ENCODE results near the gene CD248.
A peak's percentile ranks its signal among the peaks of the same experiment; 100 is the strongest.

CD248 gene

GRCh38 chr11:66344550-66345315 is 27.9 kb upstream of the CD248 start, which contains the start of gene BRMS1:
Gene BRMS1, minus strand, starts transcription at chr11:66345104. Its CDS starts 2,870 bp downstream, at chr11:66342234.
- no peaks in the 10 kb centered on the region for H3K27me3 ChIP-seq (ENCODE audit: insufficient read depth, poor library complexity, severe bottlenecking)
- TF ChIP-seq GABPA (IDR thresholded peaks at IDR 0.05; ENCODE audit: low read depth) (no peak), POLR2AphosphoS5 (IDR thresholded peaks at IDR 0.05; ENCODE audit: low read depth) (peak; percentile 89)
- H3K27ac ChIP-seq (replicated peaks): peak within 1 kb of the TSS; percentile 81
- H3K4me3 ChIP-seq (replicated peaks; ENCODE audit: insufficient read depth, low read length): peak within 1 kb of the TSS; percentile 98
- peak; percentile 94 to 98 for DNase-seq (ENCODE audit: low read depth in 1 of 2, low spot score in 1 of 2)

- no peak for DNase-seq (ENCODE audit: low read depth in 1 of 2, low spot score in 1 of 2)
- Histone ChIP-seq H3K27me3 (ENCODE audit: insufficient read depth, poor library complexity, severe bottlenecking) (no peaks in the 10 kb centered on the region), H3K27ac (replicated peaks) (no peak overlapping the region), H3K4me3 (replicated peaks; ENCODE audit: insufficient read depth, low read length) (no peak overlapping the region)
- TF ChIP-seq GABPA (IDR thresholded peaks at IDR 0.05; ENCODE audit: low read depth): no peak
- no peak for TF ChIP-seq POLR2AphosphoS5 (IDR thresholded peaks at IDR 0.05; ENCODE audit: low read depth)
These were observed 26.3 kb upstream of the CD248 start for GRCh38 chr11:66343176-66343575.

GRCh38 chr11:66341502-66342126 is 24.8 kb upstream of the CD248 start:
- TF ChIP-seq REST (IDR thresholded peaks at IDR 0.05; ENCODE audit: insufficient replicate concordance, low read depth) (no peak), GABPA (IDR thresholded peaks at IDR 0.05; ENCODE audit: low read depth) (no peak), SPI1 (IDR thresholded peaks at IDR 0.05; ENCODE audit: borderline replicate concordance, low read depth) (no peak), POLR2AphosphoS5 (IDR thresholded peaks at IDR 0.05; ENCODE audit: low read depth) (no peak), CTCF (IDR thresholded peaks at IDR 0.05; ENCODE audit: insufficient read depth, low read length) (no peak)
- no peak overlapping the region for H3K4me3 ChIP-seq (replicated peaks; ENCODE audit: insufficient read depth, low read length)
- no peak overlapping the region for H3K27ac ChIP-seq (replicated peaks)
- H3K27me3 ChIP-seq (ENCODE audit: insufficient read depth, poor library complexity, severe bottlenecking): no peaks in the 10 kb centered on the region
- DNase-seq (ENCODE audit: low read depth in 1 of 2, low spot score in 1 of 2): no peak

GRCh38 chr11:66340596-66341501 is 24.0 kb upstream of the CD248 start:
- TF ChIP-seq SPI1 (IDR thresholded peaks at IDR 0.05; ENCODE audit: borderline replicate concordance, low read depth): no peak
- TF ChIP-seq GABPA (IDR thresholded peaks at IDR 0.05; ENCODE audit: low read depth): no peak
- TF ChIP-seq REST (IDR thresholded peaks at IDR 0.05; ENCODE audit: insufficient replicate concordance, low read depth): no peak
- no peak for TF ChIP-seq CTCF (IDR thresholded peaks at IDR 0.05; ENCODE audit: insufficient read depth, low read length)
- TF ChIP-seq POLR2AphosphoS5 (IDR thresholded peaks at IDR 0.05; ENCODE audit: low read depth): no peak
- H3K27me3 ChIP-seq (ENCODE audit: insufficient read depth, poor library complexity, severe bottlenecking): no peaks in the 10 kb centered on the region
- H3K27ac ChIP-seq (replicated peaks): no peak overlapping the region
- DNase-seq (ENCODE audit: low read depth in 1 of 2, low spot score in 1 of 2): no peak
- H3K4me3 ChIP-seq (replicated peaks; ENCODE audit: insufficient read depth, low read length): no peak overlapping the region

All from HL-60 (cell line).